GM04503 (cell line): ENCODE data around the gene PERM1.
"Not testable (repeated sequence)": the region's sequence is repeated elsewhere in the genome, so short reads cannot be mapped to it uniquely, and the experiment has no call there.

Experiments used
- DNase-seq: peaks from one replicate; pipeline ENCODE4 v3.0.0-alpha.2; 2012; ENCODE audit warnings: low read depth

PERM1 gene

GRCh38 chr1:981955-982558, at the start of gene PERM1:
TSS of gene PERM1 (minus strand) at chr1:982093. CDS start at chr1:981029, 1,064 bp downstream.
- no peak for DNase-seq

- not testable (repeated sequence) for DNase-seq
These were observed 49.2 kb upstream of the PERM1 start for GRCh38 chr1:1030867-1031658.

GRCh38 chr1:1027791-1028190, 45.9 kb upstream of the PERM1 start:
- DNase-seq: no peak

GRCh38 chr1:1026599-1027413, 44.9 kb upstream of the PERM1 start:
- DNase-seq: no peak

GRCh38 chr1:1025730-1026129, 43.8 kb upstream of the PERM1 start:
- no peak for DNase-seq

GRCh38 chr1:1024771-1025699, 43.1 kb upstream of the PERM1 start:
- DNase-seq: no peak

- DNase-seq: no peak
These were observed 42.4 kb upstream of the PERM1 start for GRCh38 chr1:1024149-1024770.

GRCh38 chr1:1023700-1024099, 41.8 kb upstream of the PERM1 start:
- DNase-seq: no peak

GRCh38 chr1:1022302-1023009, 40.6 kb upstream of the PERM1 start:
- DNase-seq: no peak

GRCh38 chr1:1021920-1022259, 40.0 kb upstream of the PERM1 start:
- no peak for DNase-seq

GRCh38 chr1:1021010-1021919, 39.4 kb upstream of the PERM1 start:
- no peak for DNase-seq

- no peak for DNase-seq
These were observed 38.6 kb upstream of the PERM1 start for GRCh38 chr1:1020415-1021009.

- DNase-seq: no peak
These were observed 38.1 kb upstream of the PERM1 start, which contains the start of gene AGRN for GRCh38 chr1:1020000-1020404. TSS of gene AGRN (plus strand) at chr1:1020120. CDS start at chr1:1020173, 53 bp downstream.

- no peak for DNase-seq
These were observed 37.5 kb upstream of the PERM1 start for GRCh38 chr1:1019122-1019999.

GRCh38 chr1:1018321-1018685, 36.4 kb upstream of the PERM1 start:
- DNase-seq: not testable (repeated sequence)

GRCh38 chr1:1017397-1018320, 35.8 kb upstream of the PERM1 start:
- DNase-seq: not testable (repeated sequence)
